C4-2B (cell line): ENCODE data around the gene TMC4.

Experiments used
- ZFX ChIP-seq: fragments of 450-650 bp; IDR thresholded peaks from 2 replicates; pipeline ENCODE4 v1.6.1; 2017
- TF ChIP-seq, protein P1 (sequence below): fragments of 450-650 bp; conservative IDR thresholded peaks from 2 replicates; pipeline ENCODE4 v1.5.1; 2017; ENCODE audit warnings: mild to moderate bottlenecking

DNA sequence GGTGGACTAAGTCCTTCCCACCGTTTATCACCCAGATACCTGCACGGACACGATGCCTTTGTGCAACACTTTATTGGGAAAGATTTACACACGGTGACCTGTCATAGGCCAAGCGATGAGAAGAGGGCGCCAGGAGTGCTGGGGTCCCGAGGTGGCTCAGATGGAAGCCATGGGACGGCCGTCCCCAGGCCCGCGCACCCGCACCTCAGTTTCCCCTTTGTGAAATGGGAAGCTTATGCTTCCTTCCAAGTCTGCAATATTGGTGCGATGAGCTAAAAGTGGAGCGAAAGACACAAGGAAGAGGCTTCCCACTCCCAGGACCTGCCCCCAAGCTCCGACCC is 369 bp upstream of the TMC4 start:
- TF ChIP-seq, protein P1, sequence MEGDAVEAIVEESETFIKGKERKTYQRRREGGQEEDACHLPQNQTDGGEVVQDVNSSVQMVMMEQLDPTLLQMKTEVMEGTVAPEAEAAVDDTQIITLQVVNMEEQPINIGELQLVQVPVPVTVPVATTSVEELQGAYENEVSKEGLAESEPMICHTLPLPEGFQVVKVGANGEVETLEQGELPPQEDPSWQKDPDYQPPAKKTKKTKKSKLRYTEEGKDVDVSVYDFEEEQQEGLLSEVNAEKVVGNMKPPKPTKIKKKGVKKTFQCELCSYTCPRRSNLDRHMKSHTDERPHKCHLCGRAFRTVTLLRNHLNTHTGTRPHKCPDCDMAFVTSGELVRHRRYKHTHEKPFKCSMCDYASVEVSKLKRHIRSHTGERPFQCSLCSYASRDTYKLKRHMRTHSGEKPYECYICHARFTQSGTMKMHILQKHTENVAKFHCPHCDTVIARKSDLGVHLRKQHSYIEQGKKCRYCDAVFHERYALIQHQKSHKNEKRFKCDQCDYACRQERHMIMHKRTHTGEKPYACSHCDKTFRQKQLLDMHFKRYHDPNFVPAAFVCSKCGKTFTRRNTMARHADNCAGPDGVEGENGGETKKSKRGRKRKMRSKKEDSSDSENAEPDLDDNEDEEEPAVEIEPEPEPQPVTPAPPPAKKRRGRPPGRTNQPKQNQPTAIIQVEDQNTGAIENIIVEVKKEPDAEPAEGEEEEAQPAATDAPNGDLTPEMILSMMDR = no peak; the same call in 1 of the 2 replicates
- no peak for TF ChIP-seq ZFX
